HUES64 (cell line): ENCODE results near the gene SCN5A.

ENCODE experiments used
- H3K27ac ChIP-seq: 2 replicates; pipeline ENCODE4 v1.7.0; 2013; ENCODE audit warnings: low read depth, low read length, inconsistent platforms
- H3K27me3 ChIP-seq: 2 replicates; pipeline ENCODE4 v1.6.1; 2013; ENCODE audit warnings: mild to moderate bottlenecking, low read length; ENCODE audit not compliant: insufficient read depth
- H3K36me3 ChIP-seq: 2 replicates; pipeline ENCODE4 v1.6.1; 2013; ENCODE audit warnings: mild to moderate bottlenecking, low read length; ENCODE audit not compliant: insufficient read depth
- H3K4me1 ChIP-seq: 2 replicates; pipeline ENCODE4 v1.6.1; 2013; ENCODE audit warnings: mild to moderate bottlenecking, low read length, moderate library complexity; ENCODE audit not compliant: insufficient read depth
- H3K4me3 ChIP-seq: 2 replicates; pipeline ENCODE4 v1.5.1; 2013; ENCODE audit warnings: mild to moderate bottlenecking, low read length, moderate library complexity
- H3K9ac ChIP-seq: 2 replicates; pipeline ENCODE4 v1.6.1; 2013; ENCODE audit warnings: mild to moderate bottlenecking, low read depth, low read length
- H3K9me3 ChIP-seq: 2 replicates; pipeline ENCODE4 v1.6.1; 2013; ENCODE audit warnings: low read depth, low read length; ENCODE audit not compliant: insufficient read depth
- WGBS: fragments of 150-250, 120-280 bp; methylation state at CpG from one replicate; pipeline ENCODE4 v1.1.7; 2013; ENCODE audit warnings: missing lambda C conversion rate; 5-methylcytosine and 5-hydroxymethylcytosine counted together

The SCN5A gene

DNA sequence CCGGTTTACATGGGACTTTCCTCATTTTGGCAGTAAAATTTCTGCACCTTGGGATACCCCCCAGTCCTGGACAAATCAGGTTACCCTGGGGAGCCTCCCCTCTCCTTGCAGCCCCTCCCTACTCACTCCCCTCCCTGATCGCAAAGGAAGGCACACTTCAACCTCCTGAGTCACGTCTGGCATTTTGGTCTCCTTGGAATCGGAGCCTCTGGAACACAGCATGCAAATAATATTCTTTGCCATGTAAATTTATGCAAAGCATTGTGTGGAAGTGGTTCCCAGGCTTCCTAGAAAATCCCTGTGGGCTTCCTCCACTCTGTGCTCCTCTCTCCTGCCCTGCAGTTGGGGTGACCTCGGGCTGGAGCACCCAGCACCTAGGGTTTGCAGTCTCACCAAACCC is 11.6 kb downstream of the SCN5A start:
- no peak overlapping the region for H3K27ac ChIP-seq
- no peaks in the 10 kb centered on the region for H3K36me3 ChIP-seq
- H3K9ac ChIP-seq = no peak overlapping the region
- WGBS = 24% methylated on average over 5 of the region's 5 CpGs
- H3K4me3 ChIP-seq = no peak overlapping the region
- H3K9me3 ChIP-seq = no peaks in the 10 kb centered on the region
- peaks cover 20% of the 10 kb centered on the region; the same call in 1 of the 2 replicates for H3K27me3 ChIP-seq
- peaks cover 27% of the 10 kb centered on the region for H3K4me1 ChIP-seq

DNA sequence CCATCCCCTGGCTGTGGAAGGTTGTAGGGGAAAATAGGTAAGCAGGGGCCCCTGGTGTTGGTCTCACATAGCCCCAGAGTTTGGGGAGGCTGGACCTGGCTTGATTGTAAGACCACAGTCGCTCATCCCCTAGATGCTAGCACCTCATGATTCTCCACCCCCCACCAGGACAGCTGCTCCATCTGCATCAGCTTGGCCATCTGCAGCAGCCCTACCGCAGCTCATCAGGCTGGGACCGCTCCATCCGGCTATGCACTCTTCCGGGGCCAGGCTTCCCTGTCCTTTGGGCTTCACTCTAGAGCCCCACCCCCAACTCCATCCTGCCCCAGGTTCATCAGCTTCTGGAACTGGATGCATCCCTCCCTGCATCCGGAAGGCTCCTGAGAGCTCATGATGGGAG is 12.6 kb downstream of the SCN5A start:
- Histone ChIP-seq H3K36me3 (no peaks in the 10 kb centered on the region), H3K27me3 (peaks cover 10% of the 10 kb centered on the region; the same call in 1 of the 2 replicates), H3K27ac (no peak overlapping the region), H3K4me3 (no peak overlapping the region), H3K9me3 (no peaks in the 10 kb centered on the region), H3K4me1 (peaks cover 27% of the 10 kb centered on the region), H3K9ac (no peak overlapping the region)
- WGBS = 76% methylated on average over 6 of the region's 6 CpGs

DNA sequence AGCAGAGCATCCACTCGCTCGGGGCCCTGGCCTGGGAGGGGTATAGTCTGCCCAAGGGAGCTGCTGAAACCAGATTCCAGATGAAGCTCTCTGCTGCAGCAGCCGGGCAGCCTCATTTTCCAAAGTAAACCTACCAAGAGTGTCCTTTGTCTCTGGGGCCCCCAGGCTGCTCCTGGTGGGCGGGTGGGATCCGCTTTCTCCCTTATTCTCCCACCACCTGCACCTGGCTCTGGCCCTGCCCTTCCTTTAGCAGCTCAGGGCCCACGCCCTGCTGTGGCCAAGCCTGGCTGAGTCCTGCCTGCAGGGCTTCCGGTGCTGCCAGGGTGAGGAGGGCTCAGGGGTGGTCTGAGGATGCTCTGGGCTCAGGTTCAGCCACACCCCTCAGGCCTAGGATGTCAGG is 13.0 kb downstream of the SCN5A start:
- no peaks in the 10 kb centered on the region for H3K9me3 ChIP-seq
- WGBS = 81% methylated on average over 7 of the region's 7 CpGs
- no peak overlapping the region for H3K9ac ChIP-seq
- H3K27me3 ChIP-seq = peaks cover 9% of the 10 kb centered on the region; the same call in 1 of the 2 replicates
- peaks cover 26% of the 10 kb centered on the region for H3K4me1 ChIP-seq
- H3K4me3 ChIP-seq = no peak overlapping the region
- no peaks in the 10 kb centered on the region for H3K36me3 ChIP-seq
- no peak overlapping the region for H3K27ac ChIP-seq

DNA sequence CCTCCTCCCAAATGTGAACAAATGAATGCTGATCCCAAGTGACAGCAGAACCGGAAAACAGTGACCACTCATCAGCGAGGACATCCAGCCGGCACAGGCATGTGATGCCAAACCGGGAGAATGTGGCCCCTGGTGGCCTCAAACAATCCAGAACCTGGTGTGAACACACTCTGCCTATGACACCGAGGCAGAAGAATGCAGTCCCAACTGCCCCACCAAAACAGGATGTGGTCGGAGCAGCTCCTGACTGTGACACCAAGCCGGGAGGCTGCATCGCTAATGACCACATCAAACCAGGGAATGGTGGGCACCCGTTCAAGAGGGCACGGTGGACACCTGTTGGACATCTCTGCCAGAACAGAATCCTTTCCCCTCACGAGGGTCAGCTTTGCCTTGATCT is 15.4 kb downstream of the SCN5A start:
- Histone ChIP-seq H3K4me3 (no peak overlapping the region), H3K27me3 (no peaks in the 10 kb centered on the region), H3K9ac (no peak overlapping the region), H3K9me3 (no peaks in the 10 kb centered on the region), H3K27ac (no peak overlapping the region), H3K36me3 (no peaks in the 10 kb centered on the region), H3K4me1 (peaks cover 31% of the 10 kb centered on the region)
- 71% methylated on average over 11 of the region's 11 CpGs for WGBS

DNA sequence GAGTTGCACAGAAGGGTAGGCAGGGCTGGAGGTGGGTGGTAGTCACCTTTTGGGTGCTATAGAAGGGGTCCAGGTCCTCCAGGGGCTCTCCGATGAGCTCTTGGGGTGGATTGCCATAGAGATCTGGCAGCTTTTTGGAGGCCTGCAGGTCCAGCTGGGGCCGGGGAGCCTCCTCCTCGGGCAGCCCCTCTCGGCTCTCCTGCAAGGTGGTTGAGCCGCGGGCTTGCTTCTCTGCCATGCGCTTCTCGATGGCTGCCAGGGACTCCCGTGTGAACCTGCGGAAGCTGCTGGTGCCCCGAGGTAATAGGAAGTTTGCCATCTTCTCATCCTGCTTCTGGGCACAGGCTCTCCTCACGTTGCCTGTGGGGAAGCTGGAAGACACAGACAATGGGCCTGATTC is 16.5 kb downstream of the SCN5A start:
- Histone ChIP-seq H3K9me3 (no peaks in the 10 kb centered on the region), H3K4me3 (no peak overlapping the region), H3K27ac (no peak overlapping the region), H3K4me1 (peaks cover 25% of the 10 kb centered on the region), H3K9ac (no peak overlapping the region), H3K36me3 (no peaks in the 10 kb centered on the region), H3K27me3 (no peaks in the 10 kb centered on the region)
- 91% methylated on average over 12 of the region's 12 CpGs for WGBS

DNA sequence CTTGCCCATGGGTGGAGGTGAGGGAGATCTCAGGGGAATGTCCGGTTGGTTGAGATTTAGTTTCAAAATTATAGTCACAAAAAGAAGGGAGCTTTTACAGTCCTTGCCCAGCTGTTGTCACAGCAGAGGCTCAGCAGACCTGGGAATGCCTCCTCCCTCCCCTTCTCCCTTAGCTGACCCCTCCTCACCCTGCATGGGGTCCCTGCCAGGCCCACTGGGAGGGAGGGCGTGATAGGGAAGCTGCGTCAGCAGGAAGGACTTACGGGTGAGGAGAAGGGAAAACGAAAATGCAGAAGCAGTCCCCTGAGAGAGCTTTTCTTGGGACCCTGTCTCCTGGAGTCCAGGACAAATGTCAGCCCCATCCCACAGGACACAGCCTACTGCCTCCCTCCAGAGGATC is 18.9 kb downstream of the SCN5A start:
- Histone ChIP-seq H3K4me1 (peaks cover 10% of the 10 kb centered on the region), H3K27ac (no peak overlapping the region), H3K4me3 (no peak overlapping the region), H3K9ac (no peak overlapping the region), H3K9me3 (no peaks in the 10 kb centered on the region), H3K27me3 (no peaks in the 10 kb centered on the region), H3K36me3 (no peaks in the 10 kb centered on the region)
- 26% methylated on average over 5 of the region's 5 CpGs for WGBS

DNA sequence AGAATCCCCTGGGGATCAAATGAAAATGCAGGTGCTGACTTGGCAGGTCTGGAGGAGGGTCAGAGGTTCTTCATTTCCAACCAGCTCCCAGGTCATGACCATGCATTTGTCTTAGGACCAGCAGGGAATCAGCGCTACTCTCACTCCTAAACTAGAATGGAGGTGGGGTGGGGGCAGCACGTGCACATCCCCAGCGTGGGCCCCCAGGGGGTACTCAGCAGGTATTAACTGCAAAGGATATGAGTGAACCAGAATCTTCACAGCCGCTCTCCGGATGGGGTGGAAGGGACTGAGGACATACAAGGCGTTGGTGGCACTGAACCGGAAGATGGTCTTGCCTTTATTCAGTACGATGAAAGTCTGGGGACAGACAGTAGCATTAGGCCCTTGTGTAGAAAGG is 19.4 kb downstream of the SCN5A start:
- WGBS = 56% methylated on average over 8 of the region's 8 CpGs
- H3K4me3 ChIP-seq = no peak overlapping the region
- H3K27me3 ChIP-seq = no peaks in the 10 kb centered on the region
- H3K9me3 ChIP-seq = no peaks in the 10 kb centered on the region
- no peak overlapping the region; the same call in 1 of the 2 replicates for H3K9ac ChIP-seq
- H3K36me3 ChIP-seq = no peaks in the 10 kb centered on the region
- no peak overlapping the region for H3K27ac ChIP-seq
- H3K4me1 ChIP-seq = peaks cover 10% of the 10 kb centered on the region

DNA sequence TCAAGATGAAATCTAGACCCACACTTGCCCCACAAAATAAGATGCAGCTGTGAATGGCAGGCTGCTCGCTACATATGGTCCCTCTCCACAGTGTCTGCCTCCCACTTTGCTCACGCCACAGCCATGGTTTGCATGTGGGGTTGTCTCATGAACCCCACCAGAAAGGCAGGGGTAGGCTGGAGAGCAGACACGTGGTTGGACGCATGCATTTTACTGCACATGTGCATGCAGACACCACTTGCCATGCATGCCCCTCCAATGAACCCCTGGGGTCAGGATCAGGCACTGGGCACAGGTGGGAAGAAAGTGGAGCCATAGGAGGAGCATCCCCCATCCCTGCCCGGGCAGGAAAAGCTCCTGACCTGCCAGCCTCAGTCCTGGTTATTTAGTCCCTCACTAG is 20.7 kb downstream of the SCN5A start:
- H3K9me3 ChIP-seq = no peaks in the 10 kb centered on the region
- H3K4me1 ChIP-seq = peaks cover 10% of the 10 kb centered on the region
- no peak overlapping the region for H3K27ac ChIP-seq
- H3K27me3 ChIP-seq = no peaks in the 10 kb centered on the region
- H3K9ac ChIP-seq = no peak overlapping the region
- H3K4me3 ChIP-seq = no peak overlapping the region
- no peaks in the 10 kb centered on the region for H3K36me3 ChIP-seq
- 91% methylated on average over 5 of the region's 5 CpGs for WGBS

DNA sequence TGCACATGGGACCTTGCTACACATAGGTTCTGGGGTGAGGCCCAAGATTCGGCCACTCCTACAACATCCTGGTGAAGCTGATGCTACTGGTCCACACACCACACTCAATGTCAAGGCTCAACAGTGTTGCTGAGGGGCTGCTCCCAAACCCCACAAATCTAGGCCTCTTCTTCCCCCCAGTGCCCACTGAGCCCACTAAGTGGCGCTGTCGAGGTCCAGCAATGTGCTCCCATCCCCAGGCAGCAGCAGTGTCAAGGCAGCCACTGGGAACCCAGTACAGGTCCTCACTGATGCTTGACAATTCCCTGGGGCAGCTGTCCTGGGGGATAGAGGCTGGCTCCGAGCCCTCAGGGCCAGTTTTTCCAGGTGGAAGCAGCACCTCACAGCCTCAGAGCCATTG is 21.5 kb downstream of the SCN5A start:
- 43% methylated on average over 4 of the region's 4 CpGs for WGBS
- H3K27ac ChIP-seq = no peak overlapping the region
- peaks cover 10% of the 10 kb centered on the region for H3K4me1 ChIP-seq
- H3K27me3 ChIP-seq = no peaks in the 10 kb centered on the region
- H3K4me3 ChIP-seq = no peak overlapping the region
- H3K9ac ChIP-seq = no peak overlapping the region
- no peaks in the 10 kb centered on the region for H3K9me3 ChIP-seq
- H3K36me3 ChIP-seq = no peaks in the 10 kb centered on the region

DNA sequence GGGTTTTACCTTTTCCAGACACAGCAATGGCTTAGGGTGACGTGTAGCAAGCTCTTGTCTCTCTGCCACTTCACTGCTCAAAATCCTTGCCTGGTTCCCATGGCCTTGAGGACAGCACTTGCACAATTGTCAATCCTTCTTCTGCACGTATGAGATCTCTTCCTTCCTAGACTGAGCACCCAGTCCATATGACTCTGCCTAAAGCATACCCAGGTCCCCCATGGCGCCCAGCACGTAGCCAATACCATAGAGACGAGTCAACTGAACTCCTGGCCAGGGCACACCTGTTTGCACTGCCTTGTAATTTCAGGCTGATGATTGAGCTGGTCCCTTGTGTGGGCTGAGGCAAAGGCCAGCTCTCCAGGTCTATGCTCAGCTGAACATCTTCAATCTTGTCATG is 23.3 kb downstream of the SCN5A start:
- Histone ChIP-seq H3K9ac (no peak overlapping the region), H3K27ac (no peak overlapping the region), H3K4me3 (no peak overlapping the region), H3K4me1 (peaks cover 10% of the 10 kb centered on the region), H3K9me3 (no peaks in the 10 kb centered on the region), H3K36me3 (no peaks in the 10 kb centered on the region), H3K27me3 (no peaks in the 10 kb centered on the region)
- 90% methylated on average over 5 of the region's 5 CpGs for WGBS

DNA sequence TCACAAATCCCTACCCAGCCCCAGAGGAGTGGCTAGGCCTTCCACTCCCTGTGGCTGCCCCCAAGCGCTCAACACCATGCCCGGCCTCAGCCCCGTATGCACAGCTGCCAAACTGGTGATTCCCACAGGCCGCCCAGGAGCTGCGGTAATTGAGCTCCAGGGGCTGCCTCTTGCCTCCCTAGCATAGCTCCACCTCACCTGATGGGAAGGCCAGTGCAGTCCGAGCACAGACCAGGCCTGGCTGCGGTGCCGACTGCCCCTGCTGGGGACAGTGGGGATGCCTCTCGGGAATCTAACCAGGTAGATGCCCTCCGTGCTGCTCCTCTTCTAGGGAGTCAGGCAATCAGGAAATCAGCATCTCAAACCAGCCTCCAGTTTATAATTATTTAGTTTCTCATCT is 25.9 kb downstream of the SCN5A start:
- H3K9me3 ChIP-seq = no peaks in the 10 kb centered on the region
- no peaks in the 10 kb centered on the region for H3K4me1 ChIP-seq
- H3K27me3 ChIP-seq = no peaks in the 10 kb centered on the region
- no peak overlapping the region for H3K9ac ChIP-seq
- 65% methylated on average over 10 of the region's 10 CpGs for WGBS
- H3K4me3 ChIP-seq = no peak overlapping the region
- no peak overlapping the region for H3K27ac ChIP-seq
- H3K36me3 ChIP-seq = no peaks in the 10 kb centered on the region

DNA sequence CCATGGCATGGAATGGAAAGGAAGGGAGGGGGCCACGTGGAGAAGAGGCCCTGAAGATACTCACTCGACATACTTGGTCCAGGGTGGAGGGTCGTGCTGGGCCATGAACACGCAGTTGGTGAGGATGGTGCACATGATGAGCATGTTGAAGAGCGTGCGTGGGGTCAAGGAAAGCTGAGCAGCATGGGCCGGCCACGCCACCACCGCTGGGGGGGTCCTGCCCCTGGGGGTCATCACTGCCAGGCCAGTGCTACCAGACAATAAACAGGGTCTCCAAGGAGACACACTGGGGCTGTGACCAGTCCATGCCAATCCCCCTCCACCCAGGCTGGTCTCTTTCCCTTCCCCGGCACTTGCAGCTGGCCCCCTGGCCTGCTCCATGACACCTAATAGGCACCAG is 27.2 kb downstream of the SCN5A start:
- H3K4me3 ChIP-seq = no peak overlapping the region
- no peak overlapping the region for H3K9ac ChIP-seq
- no peak overlapping the region for H3K27ac ChIP-seq
- no peaks in the 10 kb centered on the region for H3K36me3 ChIP-seq
- 94% methylated on average over 10 of the region's 10 CpGs for WGBS
- H3K4me1 ChIP-seq = no peaks in the 10 kb centered on the region
- H3K9me3 ChIP-seq = no peaks in the 10 kb centered on the region
- no peaks in the 10 kb centered on the region for H3K27me3 ChIP-seq
